Neuron (in vitro differentiated cells): ENCODE results near the gene TMEM204.

Experiments used
- H2AFZ ChIP-seq: one replicate; pipeline ENCODE4 v1.6.1; 2013; ENCODE audit warnings: low read depth, mild to moderate bottlenecking, inconsistent platforms, low read length, moderate library complexity
- H3K27me3 ChIP-seq: one replicate; pipeline ENCODE4 v1.6.1; 2013; ENCODE audit warnings: low read length; ENCODE audit not compliant: insufficient read depth
- H3K36me3 ChIP-seq: one replicate; pipeline ENCODE4 v1.6.1; 2013; ENCODE audit warnings: low read length; ENCODE audit not compliant: insufficient read depth
- H3K4me1 ChIP-seq: one replicate; pipeline ENCODE4 v1.6.1; 2013; ENCODE audit warnings: low read length; ENCODE audit not compliant: insufficient read depth
- H3K4me3 ChIP-seq: 2 replicates; pipeline ENCODE4 v1.5.1; 2013; ENCODE audit warnings: mild to moderate bottlenecking, low read length, moderate library complexity
- H3K9me3 ChIP-seq: one replicate; pipeline ENCODE4 v1.6.1; 2013; ENCODE audit warnings: low read length

The TMEM204 gene

GRCh38 chr16:1494129-1494640, 39.3 kb upstream of the TMEM204 start:
- H3K36me3 ChIP-seq, result peaks cover 32% of the 10 kb centered on the region
- peak overlapping the region; percentile 54 for H3K4me3 ChIP-seq
- H3K4me1 ChIP-seq, result peaks cover 15% of the 10 kb centered on the region
- H2AFZ ChIP-seq, result no peak overlapping the region
- no peaks in the 10 kb centered on the region for H3K9me3 ChIP-seq
- H3K27me3 ChIP-seq, result no peaks in the 10 kb centered on the region

GRCh38 chr16:1494711-1495110, 38.8 kb upstream of the TMEM204 start:
- peaks cover 15% of the 10 kb centered on the region for H3K4me1 ChIP-seq
- H3K9me3 ChIP-seq, result no peaks in the 10 kb centered on the region
- peak overlapping the region; percentile 54 for H3K4me3 ChIP-seq
- H3K36me3 ChIP-seq, result peaks cover 36% of the 10 kb centered on the region
- no peak overlapping the region for H2AFZ ChIP-seq
- H3K27me3 ChIP-seq, result no peaks in the 10 kb centered on the region

GRCh38 chr16:1495211-1495888, 38.1 kb upstream of the TMEM204 start:
- no peaks in the 10 kb centered on the region for H3K27me3 ChIP-seq
- H3K4me3 ChIP-seq, result no peak overlapping the region
- peaks cover 42% of the 10 kb centered on the region for H3K36me3 ChIP-seq
- H3K9me3 ChIP-seq, result no peaks in the 10 kb centered on the region
- H2AFZ ChIP-seq, result no peak overlapping the region
- H3K4me1 ChIP-seq, result peaks cover 15% of the 10 kb centered on the region

- Histone ChIP-seq H3K9me3 (no peaks in the 10 kb centered on the region), H3K36me3 (peaks cover 45% of the 10 kb centered on the region), H2AFZ (no peak overlapping the region), H3K4me3 (no peak overlapping the region), H3K4me1 (peaks cover 15% of the 10 kb centered on the region), H3K27me3 (no peaks in the 10 kb centered on the region)
Measured at GRCh38 chr16:1495889-1496262, 37.6 kb upstream of the TMEM204 start.

GRCh38 chr16:1496464-1496863, 37.0 kb upstream of the TMEM204 start:
- no peak overlapping the region for H3K4me3 ChIP-seq
- peaks cover 49% of the 10 kb centered on the region for H3K36me3 ChIP-seq
- H3K4me1 ChIP-seq, result peaks cover 15% of the 10 kb centered on the region
- no peak overlapping the region for H2AFZ ChIP-seq
- no peaks in the 10 kb centered on the region for H3K9me3 ChIP-seq
- no peaks in the 10 kb centered on the region for H3K27me3 ChIP-seq

GRCh38 chr16:1497014-1497598, 36.4 kb upstream of the TMEM204 start:
- Histone ChIP-seq H3K4me1 (peaks cover 15% of the 10 kb centered on the region), H3K9me3 (no peaks in the 10 kb centered on the region), H3K27me3 (no peaks in the 10 kb centered on the region), H2AFZ (no peak overlapping the region), H3K4me3 (no peak overlapping the region), H3K36me3 (peaks cover 56% of the 10 kb centered on the region)

GRCh38 chr16:1498899-1499676, 34.4 kb upstream of the TMEM204 start:
- peaks cover 73% of the 10 kb centered on the region for H3K36me3 ChIP-seq
- no peaks in the 10 kb centered on the region for H3K27me3 ChIP-seq
- H3K9me3 ChIP-seq, result no peaks in the 10 kb centered on the region
- no peak overlapping the region for H3K4me3 ChIP-seq
- no peak overlapping the region for H2AFZ ChIP-seq
- H3K4me1 ChIP-seq, result peaks cover 8% of the 10 kb centered on the region

GRCh38 chr16:1499756-1500464, 33.6 kb upstream of the TMEM204 start:
- Histone ChIP-seq H3K9me3 (no peaks in the 10 kb centered on the region), H3K4me1 (no peaks in the 10 kb centered on the region), H2AFZ (no peak overlapping the region), H3K36me3 (peaks cover 68% of the 10 kb centered on the region), H3K4me3 (no peak overlapping the region), H3K27me3 (no peaks in the 10 kb centered on the region)

GRCh38 chr16:1500465-1501150, 32.9 kb upstream of the TMEM204 start:
- peaks cover 61% of the 10 kb centered on the region for H3K36me3 ChIP-seq

GRCh38 chr16:1501630-1502029, 31.8 kb upstream of the TMEM204 start:
- Histone ChIP-seq H2AFZ (no peak overlapping the region), H3K4me1 (no peaks in the 10 kb centered on the region), H3K9me3 (no peaks in the 10 kb centered on the region), H3K4me3 (no peak overlapping the region), H3K27me3 (no peaks in the 10 kb centered on the region), H3K36me3 (peaks cover 69% of the 10 kb centered on the region)

More at GRCh38 chr16:1500465-1501150, 32.9 kb upstream of the TMEM204 start:
- no peak overlapping the region for H3K4me3 ChIP-seq
- no peak overlapping the region for H2AFZ ChIP-seq
- no peaks in the 10 kb centered on the region for H3K4me1 ChIP-seq
- H3K9me3 ChIP-seq, result no peaks in the 10 kb centered on the region
- no peaks in the 10 kb centered on the region for H3K27me3 ChIP-seq

- H3K4me3 ChIP-seq, result no peak overlapping the region
- no peaks in the 10 kb centered on the region for H3K27me3 ChIP-seq
- H3K4me1 ChIP-seq, result no peaks in the 10 kb centered on the region
- H3K9me3 ChIP-seq, result no peaks in the 10 kb centered on the region
- H3K36me3 ChIP-seq, result peaks cover 68% of the 10 kb centered on the region
- H2AFZ ChIP-seq, result no peak overlapping the region
Measured at GRCh38 chr16:1502092-1503004, 31.1 kb upstream of the TMEM204 start.
